ENCODE data around the gene CAMK1D.
A peak's percentile ranks its signal among the peaks of the same experiment; 100 is the strongest.

Gene CAMK1D

GRCh38 chr10:12873172-12873571 is 523.8 kb downstream of the CAMK1D start:
- no peak for DNase-seq

DNA sequence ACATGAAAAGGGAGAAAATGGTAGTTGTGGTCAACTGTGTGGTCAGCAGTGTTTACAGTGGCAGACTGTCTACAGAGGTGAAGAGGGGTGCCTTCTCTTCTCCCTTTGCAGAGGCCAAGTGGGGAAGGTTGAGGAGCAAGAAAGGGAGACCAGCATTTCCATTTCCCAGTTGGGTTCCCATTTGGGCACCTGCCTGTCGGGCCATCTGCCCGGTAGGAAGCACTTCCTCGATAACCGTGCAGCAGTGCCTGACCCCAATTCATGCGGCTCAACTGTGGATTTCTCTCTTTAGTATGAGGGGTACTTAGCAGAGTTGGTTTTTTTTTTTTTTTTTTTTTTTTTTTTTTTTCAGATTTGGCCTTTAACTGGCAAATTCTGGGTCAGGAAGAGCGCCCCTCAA is 525.2 kb downstream of the CAMK1D start:
- no peak for DNase-seq

- no peak for DNase-seq
Observed at GRCh38 chr10:12875100-12875499, 525.8 kb downstream of the CAMK1D start.

- DNase-seq = no peak
Observed at GRCh38 chr10:12876266-12876665, 526.9 kb downstream of the CAMK1D start.

GRCh38 chr10:12877150-12877549 is 527.8 kb downstream of the CAMK1D start:
- DNase-seq = peak in 1 of 3 experiments; percentile 1

DNA sequence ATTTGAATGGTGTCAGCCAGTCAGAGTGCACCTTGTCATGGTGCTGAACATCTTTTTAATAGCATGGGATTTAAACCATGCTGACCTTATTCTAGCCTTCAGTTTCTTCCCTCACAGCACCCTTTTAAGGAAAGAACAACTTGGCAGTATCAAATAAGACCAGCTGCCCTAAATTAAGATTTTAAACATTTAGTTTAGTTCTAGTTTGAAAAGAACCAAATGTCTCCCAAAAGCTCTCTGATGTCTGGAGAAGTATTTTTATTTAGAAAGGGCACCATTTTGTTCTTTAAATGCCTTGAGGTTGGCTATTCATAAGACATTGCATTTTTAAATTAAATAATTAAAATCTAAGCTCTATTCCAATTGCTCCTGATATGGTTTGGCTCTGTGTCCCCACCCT is 531.1 kb downstream of the CAMK1D start:
- no peak for DNase-seq

GRCh38 chr10:12884851-12885250 is 535.5 kb downstream of the CAMK1D start:
- no peak for DNase-seq

Measured in NCI-H1417 (cell line).